Left lung (tissue), 10 donors: Measurements from ENCODE around the gene BCL2L12. TPM values are rescaled to one million over a fixed set of nuclear protein-coding genes. Genes with fewer than 3 reads are reported as not detected.
"Not testable (repeated sequence)": the region's sequence is repeated elsewhere in the genome, so short reads cannot be mapped to it uniquely, and the experiment has no call there.

Experiments
- ATAC-seq: fragments of 200-7000 bp; cut with Tn5 transposase; one replicate; pipeline ENCODE4 v1.9.1; 2020; ENCODE audit warnings: moderate library complexity
- DNase-seq, 4 donors: peaks; one replicate each; pipeline ENCODE4 v3.0.0-alpha.2; 2013 to 2020
- H3K27ac ChIP-seq, 2 donors: fragments of 200-600 bp; sonication (generic) in 1 of 2; one replicate each; pipeline versions ENCODE4 v1.5.0 to v1.8.0; 2020 to 2021
- H3K27me3 ChIP-seq, 2 donors: fragments of 200-600 bp; sonication (generic) in 1 of 2; one replicate each; pipeline versions ENCODE4 v1.5.0 to v1.8.0; 2020 to 2021
- H3K36me3 ChIP-seq, 2 donors: fragments of 200-600 bp; sonication (generic) in 1 of 2; one replicate each; pipeline versions ENCODE4 v1.5.0 to v1.8.0; 2020 to 2021
- H3K4me1 ChIP-seq, 2 donors: fragments of 200-600 bp; one replicate each; pipeline ENCODE4 v1.8.0; 2021
- H3K4me3 ChIP-seq, 2 donors: fragments of 200-600 bp; sonication (generic) in 1 of 2; one replicate each; pipeline versions ENCODE4 v1.5.0 to v1.8.0; 2020 to 2021; ENCODE audit warnings: mild to moderate bottlenecking in 1 of 2
- H3K9me3 ChIP-seq, 2 donors: fragments of 200-600 bp; sonication (generic) in 1 of 2; one replicate each; pipeline versions ENCODE4 v1.5.0 to v1.8.0; 2020 to 2021
- CTCF ChIP-seq, 2 donors: fragments of 200-600 bp; sonication (generic) in 1 of 2; IDR thresholded peaks; one replicate each; pipeline versions ENCODE4 v1.5.0 to v1.8.0; 2021; ENCODE audit warnings: antibody characterized with exemption in 2 of 2
- intact Hi-C, 2 donors: fragments of 100-400 bp; cut with DNase I; formaldehyde crosslinking; loops; one replicate each; pipeline versions ENCODE4 v1.11.2 to v1.14.2; 2022
- polyA plus RNA-seq, 6 donors: library from polyadenylated mRNA; unstranded; fragments of 120-200 nt; gene quantifications; one replicate each; pipeline ENCODE4 v1.2.1, GENCODE V29; 2013; ENCODE audit not compliant: insufficient read length in 6 of 6
- total RNA-seq, 2 donors: library from RNA; stranded (reverse); fragmentation: NEBNext Ultra II Directional; extraction: Animal tissue kit (Norgen Biotek cat#: 25700); gene quantifications; one replicate each; pipeline ENCODE4 v1.2.1, GENCODE V29; 2021
- donor health status: DM: no; HTN: yes; CAD: no.
- donor health status: DM: no; HTN: no; CAD: no.

The BCL2L12 gene
- total and polyA plus RNA-seq, 8 donors: 20.6 to 30.1 (median 26.0) TPM

GRCh38 chr19:49632576-49632975 lies 33.2 kb upstream of the BCL2L12 start:
- H3K27ac ChIP-seq: no peak overlapping the region
- intact Hi-C loops: no loop called here

DNA sequence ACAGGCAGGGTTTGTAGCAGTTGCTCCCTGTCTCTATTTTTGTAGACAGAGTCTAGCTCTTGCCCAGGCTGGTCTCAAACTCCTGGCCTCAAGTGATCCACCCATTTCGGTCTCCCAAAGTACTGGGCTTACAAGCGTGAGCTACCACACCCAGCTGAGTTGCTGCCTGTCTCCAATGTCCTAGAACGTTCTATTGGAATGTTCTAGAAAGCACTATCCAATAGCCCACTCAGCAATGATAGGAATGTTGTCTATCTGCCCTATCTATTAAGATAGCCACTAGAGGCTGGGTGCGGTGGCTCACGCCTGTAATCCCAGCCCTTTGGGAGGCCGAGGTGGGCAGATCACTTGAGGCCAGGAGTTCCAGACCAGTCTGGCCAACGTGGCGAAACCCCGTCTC lies 32.5 kb upstream of the BCL2L12 start:
- peaks cover 6 to 50% of the 10 kb centered on the region in 2 donors for H3K4me1 ChIP-seq
- H3K27me3 ChIP-seq, H3K9me3 ChIP-seq, DNase-seq, intact Hi-C loops, ATAC-seq, H3K27ac ChIP-seq, H3K36me3 ChIP-seq, H3K4me3 ChIP-seq: not testable (repeated sequence)

More at GRCh38 chr19:49632576-49632975, 33.2 kb upstream of the BCL2L12 start:
- no peak for TF ChIP-seq CTCF (IDR thresholded peaks at IDR 0.05)
- H3K4me3 ChIP-seq: no peak overlapping the region
- no peaks in the 10 kb centered on the region for H3K9me3 ChIP-seq
- H3K27me3 ChIP-seq: no peaks in the 10 kb centered on the region
- ATAC-seq (no peak), DNase-seq (no peak)
- peaks cover 0 to 9% of the 10 kb centered on the region in 2 donors for H3K36me3 ChIP-seq
- peaks cover 5 to 43% of the 10 kb centered on the region in 2 donors for H3K4me1 ChIP-seq

DNA sequence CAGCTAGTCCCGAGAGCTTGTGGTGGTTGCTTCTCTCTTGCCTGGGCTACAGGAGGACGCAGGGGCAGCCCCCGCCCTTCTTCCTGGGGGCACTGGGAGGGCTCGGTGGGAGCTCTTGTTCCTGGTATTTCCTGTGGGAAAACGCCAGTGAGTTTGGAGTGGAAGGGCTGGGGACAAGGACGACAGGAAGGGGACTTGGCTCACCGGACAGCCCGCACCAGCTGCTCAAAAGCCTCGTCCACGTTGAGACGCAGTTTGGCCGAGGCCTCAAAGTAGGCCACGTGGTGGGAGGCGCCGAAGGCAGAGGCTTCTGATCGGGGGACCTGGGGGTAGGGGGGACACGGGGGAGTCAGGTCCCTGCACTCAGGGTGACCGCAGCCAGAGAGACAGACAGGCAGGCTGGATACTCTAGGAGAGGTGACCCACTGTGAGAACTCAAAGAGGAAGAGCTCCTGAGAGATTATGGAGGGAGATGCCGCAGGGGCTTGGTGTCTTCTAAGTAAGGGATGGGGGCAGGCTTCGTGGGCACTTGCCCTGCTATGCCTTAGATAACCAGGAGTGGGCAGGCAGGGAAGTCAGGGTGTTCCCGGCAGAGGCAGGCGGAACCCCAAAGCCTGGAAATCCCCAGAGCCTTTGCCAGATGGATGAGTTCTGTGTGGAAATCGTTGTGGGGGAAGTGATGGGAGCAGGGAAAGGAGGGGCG lies 30.1 kb upstream of the BCL2L12 start:
- no peak for ATAC-seq
- intact Hi-C loops: no loop called here
- Histone ChIP-seq H3K27ac (peak overlapping the region; percentile 55 to 56), H3K27me3 (no peaks in the 10 kb centered on the region), H3K36me3 (peaks cover 0 to 4% of the 10 kb centered on the region in 2 donors), H3K4me3 (no peak overlapping the region), H3K4me1 (peaks cover 15 to 62% of the 10 kb centered on the region in 2 donors), H3K9me3 (no peaks in the 10 kb centered on the region)
- TF ChIP-seq CTCF (IDR thresholded peaks at IDR 0.05): no peak
- DNase-seq: peak in 1 of 4 donors; percentile 39

DNA sequence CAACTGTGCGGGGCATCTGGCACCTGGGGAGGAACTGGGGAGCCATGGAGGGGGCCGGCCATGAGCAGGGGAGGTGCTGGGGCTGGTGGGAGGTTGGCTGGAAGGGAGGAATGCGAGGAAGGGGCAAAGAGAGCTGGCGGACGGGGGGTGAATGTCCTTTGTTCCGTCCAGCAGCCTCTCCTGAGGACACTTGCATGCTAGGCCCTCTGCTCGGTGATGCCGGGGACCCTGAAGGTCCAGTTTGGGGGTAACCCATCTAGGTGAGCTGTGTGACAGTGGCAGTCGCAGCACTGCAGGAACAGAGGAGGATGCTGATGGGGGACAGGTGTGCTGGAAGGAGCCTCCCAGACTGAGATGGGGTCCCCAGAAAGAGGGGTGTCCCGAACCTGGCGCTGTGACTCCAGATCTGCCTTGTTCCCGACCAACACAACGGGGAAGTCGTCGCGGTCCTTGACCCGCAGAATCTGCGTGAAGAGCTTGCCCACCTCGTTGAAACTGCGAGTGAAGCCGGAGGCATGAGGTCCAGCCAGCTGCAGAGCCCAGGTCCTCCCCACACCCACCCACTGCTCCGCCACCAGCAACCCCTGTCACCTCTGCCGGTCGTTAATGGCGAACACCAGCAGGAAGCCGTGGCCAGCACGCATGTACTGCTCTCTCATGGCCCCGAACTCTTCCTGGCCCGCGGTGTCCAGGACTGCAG lies 29.4 kb upstream of the BCL2L12 start:
- H3K27me3 ChIP-seq: no peaks in the 10 kb centered on the region
- intact Hi-C loops: no loop called here
- no peak for TF ChIP-seq CTCF (IDR thresholded peaks at IDR 0.05)
- peaks cover 20 to 62% of the 10 kb centered on the region in 2 donors for H3K4me1 ChIP-seq
- peaks cover 0 to 4% of the 10 kb centered on the region in 2 donors for H3K36me3 ChIP-seq
- H3K27ac ChIP-seq: peak overlapping the region in 1 of 2 donors; percentile 55
- ATAC-seq (no peak), DNase-seq (no peak)
- H3K4me3 ChIP-seq: no peak overlapping the region
- no peaks in the 10 kb centered on the region for H3K9me3 ChIP-seq

DNA sequence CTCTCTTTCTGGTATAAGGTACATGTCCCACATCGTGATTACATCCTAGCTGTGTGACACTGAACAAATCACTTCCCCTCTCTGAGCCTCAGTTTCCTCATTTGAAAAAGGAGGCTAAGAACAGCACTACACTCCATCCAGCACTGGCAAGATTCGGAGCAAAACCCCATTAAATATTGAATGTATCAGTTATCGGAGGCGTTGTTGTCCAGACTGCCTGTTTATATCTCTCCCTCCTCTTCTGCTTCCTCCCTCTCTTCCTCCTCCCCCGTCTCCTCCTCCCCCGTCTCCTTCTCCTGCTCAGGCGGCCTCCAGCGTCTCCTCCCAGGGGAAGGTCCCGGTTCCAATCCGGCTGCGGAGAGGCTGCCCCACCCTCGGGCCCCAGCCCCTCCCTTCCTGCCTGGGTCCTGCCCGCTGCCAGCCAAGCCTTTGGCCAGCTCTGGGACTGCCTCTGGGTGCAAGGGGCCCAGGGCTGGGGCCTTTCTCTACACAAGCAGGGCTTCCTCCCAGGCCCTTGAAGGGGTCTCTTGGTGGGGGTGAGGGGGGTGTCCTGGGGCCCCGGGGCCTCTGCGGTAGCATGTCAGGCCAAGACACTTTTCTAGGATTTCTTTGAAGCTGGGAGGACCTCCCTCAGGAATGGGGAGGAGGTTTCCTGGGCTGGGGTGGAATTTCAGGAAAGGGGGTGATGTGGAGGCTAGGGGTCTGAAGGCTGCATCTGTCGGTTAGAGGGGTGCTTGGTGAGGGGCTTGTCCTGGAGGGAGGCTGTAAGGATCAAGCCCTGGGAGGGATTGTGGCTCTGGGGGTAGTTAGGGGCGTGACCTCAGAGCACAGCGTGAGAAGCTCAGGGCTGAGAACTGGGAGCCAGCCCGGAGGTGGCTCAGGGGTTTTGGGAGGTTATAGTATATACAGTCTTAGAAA lies 27.7 kb upstream of the BCL2L12 start:
- Histone ChIP-seq H3K9me3 (no peaks in the 10 kb centered on the region), H3K4me3 (peak overlapping the region; percentile 19 to 95), H3K27me3 (no peaks in the 10 kb centered on the region), H3K4me1 (peaks cover 25 to 63% of the 10 kb centered on the region in 2 donors), H3K36me3 (peaks cover 0 to 4% of the 10 kb centered on the region in 2 donors), H3K27ac (peak overlapping the region; percentile 94 to 98)
- ATAC-seq: peak; percentile 32
- peak in 3 of 4 donors; percentile 44 to 95 (median 91) for DNase-seq
- no peak for TF ChIP-seq CTCF (IDR thresholded peaks at IDR 0.05)
- intact Hi-C loops: no loop called here
